ENCODE results near the gene VIT. TPM values are rescaled to one million over a fixed set of nuclear protein-coding genes. Genes with fewer than 3 reads are reported as not detected.

VIT gene
- total RNA-seq, 1 donor from 2014 or later: 0.32 TPM

GRCh38 chr2:36671731-36672130, 24.8 kb upstream of the VIT start:
- H3K27me3 ChIP-seq: no peaks in the 10 kb centered on the region
- intact Hi-C loops (cut with DNase I): no loop called here
- H3K4me3 ChIP-seq: no peak overlapping the region
- DNase-seq: no peak
- H3K27ac ChIP-seq: no peak overlapping the region
- no peaks in the 10 kb centered on the region for H3K9me3 ChIP-seq
- no peak for ATAC-seq
- no peaks in the 10 kb centered on the region for H3K36me3 ChIP-seq
- no peaks in the 10 kb centered on the region for H3K4me1 ChIP-seq
- no peak for TF ChIP-seq CTCF (IDR thresholded peaks at IDR 0.05)

GRCh38 chr2:36672199-36672598, 24.3 kb upstream of the VIT start:
- no peaks in the 10 kb centered on the region for H3K36me3 ChIP-seq
- no peaks in the 10 kb centered on the region for H3K9me3 ChIP-seq
- H3K4me1 ChIP-seq: no peaks in the 10 kb centered on the region
- ATAC-seq (no peak), DNase-seq (no peak)
- no peak overlapping the region for H3K4me3 ChIP-seq
- H3K27me3 ChIP-seq: no peaks in the 10 kb centered on the region
- peak; percentile 37 for TF ChIP-seq CTCF (IDR thresholded peaks at IDR 0.05)
- H3K27ac ChIP-seq: no peak overlapping the region
- intact Hi-C loops (cut with DNase I): no loop called here

- H3K27me3 ChIP-seq: no peaks in the 10 kb centered on the region
- intact Hi-C loops (cut with DNase I): no loop called here
- ATAC-seq (no peak), DNase-seq (no peak)
- H3K27ac ChIP-seq: no peak overlapping the region
- H3K36me3 ChIP-seq: no peaks in the 10 kb centered on the region
- no peak overlapping the region for H3K4me3 ChIP-seq
- H3K4me1 ChIP-seq: no peaks in the 10 kb centered on the region
- no peak for TF ChIP-seq CTCF (IDR thresholded peaks at IDR 0.05)
- H3K9me3 ChIP-seq: no peaks in the 10 kb centered on the region
Measured at GRCh38 chr2:36675579-36676282, 20.8 kb upstream of the VIT start.

GRCh38 chr2:36676364-36676763, 20.1 kb upstream of the VIT start:
- DNase-seq: no peak
- H3K27me3 ChIP-seq: no peaks in the 10 kb centered on the region
- H3K4me3 ChIP-seq: no peak overlapping the region
- ATAC-seq: no peak
- intact Hi-C loops (cut with DNase I): no loop called here
- no peak overlapping the region for H3K27ac ChIP-seq
- H3K9me3 ChIP-seq: no peaks in the 10 kb centered on the region
- TF ChIP-seq CTCF (IDR thresholded peaks at IDR 0.05): no peak
- H3K4me1 ChIP-seq: no peaks in the 10 kb centered on the region
- no peaks in the 10 kb centered on the region for H3K36me3 ChIP-seq

- intact Hi-C loops (cut with DNase I): no loop called here
- H3K27me3 ChIP-seq: no peaks in the 10 kb centered on the region
- ATAC-seq (no peak), DNase-seq (no peak)
- H3K27ac ChIP-seq: no peak overlapping the region
- no peak for TF ChIP-seq CTCF (IDR thresholded peaks at IDR 0.05)
- H3K9me3 ChIP-seq: no peaks in the 10 kb centered on the region
- no peak overlapping the region for H3K4me3 ChIP-seq
- H3K36me3 ChIP-seq: no peaks in the 10 kb centered on the region
- H3K4me1 ChIP-seq: no peaks in the 10 kb centered on the region
Measured at GRCh38 chr2:36677386-36677785, 19.1 kb upstream of the VIT start.
